Suprapubic skin (tissue), 4 donors: Measurements from ENCODE around the gene GUCY1A2. TPM values are rescaled to one million over a fixed set of nuclear protein-coding genes. Genes with fewer than 3 reads are reported as not detected.
A peak's percentile ranks its signal among the peaks of the same experiment; 100 is the strongest.

Source experiments
- DNase-seq, 2 donors: peaks; one replicate each; pipeline ENCODE4 v3.0.0-alpha.2; 2019; ENCODE audit warnings: low spot score in 2 of 2
- H3K27ac ChIP-seq: fragments of 200-600 bp; sonication (generic); one replicate; pipeline ENCODE4 v1.5.1; 2019
- H3K27me3 ChIP-seq: fragments of 200-600 bp; sonication (generic); one replicate; pipeline ENCODE4 v1.5.1; 2019
- H3K36me3 ChIP-seq: fragments of 200-600 bp; sonication (generic); one replicate; pipeline ENCODE4 v1.5.1; 2019
- H3K4me1 ChIP-seq: fragments of 200-600 bp; sonication (generic); one replicate; pipeline ENCODE4 v1.5.1; 2019
- H3K4me3 ChIP-seq: fragments of 200-600 bp; sonication (generic); one replicate; pipeline ENCODE4 v1.5.1; 2019; ENCODE audit warnings: mild to moderate bottlenecking
- H3K9me3 ChIP-seq: fragments of 200-600 bp; sonication (generic); one replicate; pipeline ENCODE4 v1.5.1; 2019
- EP300 ChIP-seq: sonication (generic); formaldehyde crosslinking; IDR thresholded peaks from one replicate; pipeline ENCODE4 v1.6.1; 2017; ENCODE audit warnings: antibody characterized with exemption
- POLR2A ChIP-seq, 2 donors: fragments of 450-650 bp; IDR thresholded peaks; one replicate each; pipeline ENCODE4 v1.6.1; 2017; ENCODE audit warnings: antibody characterized with exemption in 2 of 2, mild to moderate bottlenecking in 2 of 2, moderate library complexity in 2 of 2
- POLR2AphosphoS5 ChIP-seq, 3 donors: sonication (generic); formaldehyde crosslinking; IDR thresholded peaks; one replicate each; pipeline ENCODE4 v1.6.1; 2017; ENCODE audit warnings: antibody characterized with exemption in 3 of 3
- WGBS: methylation state at CpG from one replicate; pipeline ENCODE4 v1.1.5; 2018; 5-methylcytosine and 5-hydroxymethylcytosine counted together
- total RNA-seq, 4 donors: library from RNA; depleted of rRNA; stranded (reverse); fragments of >200 nt; gene quantifications; one replicate each; pipeline ENCODE4 v1.1.0, GENCODE V29; 2016
- TF ChIP-seq, protein P1 (sequence below), 2 donors: fragments of 200-600 bp in 1 of 2; fragments of 450-650 bp in 1 of 2; sonication (generic) in 1 of 2; IDR thresholded peaks; one replicate each; pipeline ENCODE4 v1.5.1; 2016 to 2019; ENCODE audit warnings: antibody characterized with exemption in 2 of 2, mild to moderate bottlenecking in 1 of 2, moderate library complexity in 1 of 2

The GUCY1A2 gene
- total RNA-seq, 4 donors from 2014 or later: 0.49 to 2.7 (median 1.2) TPM

DNA sequence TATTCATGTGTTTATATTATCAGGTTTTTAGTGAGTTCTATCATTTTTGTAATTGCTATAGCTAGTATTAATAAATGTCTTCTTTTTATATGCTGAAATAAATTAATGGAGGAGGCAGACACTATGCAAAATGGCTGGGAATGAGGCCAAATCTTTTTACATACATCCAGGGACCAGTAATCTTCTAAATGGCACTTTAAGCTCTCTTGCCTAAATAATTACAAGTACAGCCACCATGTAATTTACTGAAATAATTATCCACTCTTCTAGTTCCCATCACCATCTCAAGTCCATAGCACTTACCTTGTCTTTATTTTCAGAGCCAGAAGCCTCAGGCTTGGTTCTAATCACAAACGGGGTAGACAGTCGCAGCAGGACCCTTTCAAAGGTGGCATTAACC, 79.1 kb downstream of the GUCY1A2 start:
- H3K27ac ChIP-seq: no peak overlapping the region
- no peaks in the 10 kb centered on the region for H3K27me3 ChIP-seq
- TF ChIP-seq, protein P1, sequence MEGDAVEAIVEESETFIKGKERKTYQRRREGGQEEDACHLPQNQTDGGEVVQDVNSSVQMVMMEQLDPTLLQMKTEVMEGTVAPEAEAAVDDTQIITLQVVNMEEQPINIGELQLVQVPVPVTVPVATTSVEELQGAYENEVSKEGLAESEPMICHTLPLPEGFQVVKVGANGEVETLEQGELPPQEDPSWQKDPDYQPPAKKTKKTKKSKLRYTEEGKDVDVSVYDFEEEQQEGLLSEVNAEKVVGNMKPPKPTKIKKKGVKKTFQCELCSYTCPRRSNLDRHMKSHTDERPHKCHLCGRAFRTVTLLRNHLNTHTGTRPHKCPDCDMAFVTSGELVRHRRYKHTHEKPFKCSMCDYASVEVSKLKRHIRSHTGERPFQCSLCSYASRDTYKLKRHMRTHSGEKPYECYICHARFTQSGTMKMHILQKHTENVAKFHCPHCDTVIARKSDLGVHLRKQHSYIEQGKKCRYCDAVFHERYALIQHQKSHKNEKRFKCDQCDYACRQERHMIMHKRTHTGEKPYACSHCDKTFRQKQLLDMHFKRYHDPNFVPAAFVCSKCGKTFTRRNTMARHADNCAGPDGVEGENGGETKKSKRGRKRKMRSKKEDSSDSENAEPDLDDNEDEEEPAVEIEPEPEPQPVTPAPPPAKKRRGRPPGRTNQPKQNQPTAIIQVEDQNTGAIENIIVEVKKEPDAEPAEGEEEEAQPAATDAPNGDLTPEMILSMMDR (IDR thresholded peaks at IDR 0.05): no peak
- TF ChIP-seq EP300: no peak
- no peak for TF ChIP-seq POLR2AphosphoS5 (IDR thresholded peaks at IDR 0.05)
- no peak for TF ChIP-seq POLR2A (IDR thresholded peaks at IDR 0.05)
- 82% methylated on average over 2 of the region's 2 CpGs for WGBS
- no peak overlapping the region for H3K4me3 ChIP-seq
- DNase-seq: no peak
- H3K36me3 ChIP-seq: no peaks in the 10 kb centered on the region
- no peaks in the 10 kb centered on the region for H3K4me1 ChIP-seq
- H3K9me3 ChIP-seq: no peaks in the 10 kb centered on the region

DNA sequence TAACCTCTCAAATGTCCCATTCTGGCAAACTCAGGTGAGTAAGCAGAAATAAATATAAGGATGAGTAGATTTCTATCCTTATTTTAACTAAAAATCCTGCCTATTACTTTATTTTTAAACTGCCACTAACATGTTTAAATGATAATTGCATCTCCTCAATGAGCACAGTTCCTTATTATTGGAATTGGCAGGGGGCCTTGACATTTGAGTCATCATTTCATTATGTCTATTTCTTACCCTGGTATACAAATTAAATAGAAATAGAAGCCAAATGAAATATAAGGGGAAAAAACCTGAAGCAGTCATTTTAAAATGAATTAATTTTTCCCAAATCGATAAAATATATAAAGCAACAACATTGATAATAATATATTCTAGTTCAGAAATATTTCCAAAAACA, 81.2 kb downstream of the GUCY1A2 start:
- WGBS: 94% methylated on average over 1 of the region's 1 CpG
- Histone ChIP-seq H3K27me3 (no peaks in the 10 kb centered on the region), H3K4me1 (no peaks in the 10 kb centered on the region), H3K4me3 (no peak overlapping the region), H3K9me3 (no peaks in the 10 kb centered on the region), H3K27ac (no peak overlapping the region), H3K36me3 (no peaks in the 10 kb centered on the region)
- TF ChIP-seq, protein P1 (IDR thresholded peaks at IDR 0.05): no peak
- no peak for TF ChIP-seq POLR2AphosphoS5 (IDR thresholded peaks at IDR 0.05)
- TF ChIP-seq POLR2A (IDR thresholded peaks at IDR 0.05): no peak
- TF ChIP-seq EP300: no peak
- DNase-seq: no peak

DNA sequence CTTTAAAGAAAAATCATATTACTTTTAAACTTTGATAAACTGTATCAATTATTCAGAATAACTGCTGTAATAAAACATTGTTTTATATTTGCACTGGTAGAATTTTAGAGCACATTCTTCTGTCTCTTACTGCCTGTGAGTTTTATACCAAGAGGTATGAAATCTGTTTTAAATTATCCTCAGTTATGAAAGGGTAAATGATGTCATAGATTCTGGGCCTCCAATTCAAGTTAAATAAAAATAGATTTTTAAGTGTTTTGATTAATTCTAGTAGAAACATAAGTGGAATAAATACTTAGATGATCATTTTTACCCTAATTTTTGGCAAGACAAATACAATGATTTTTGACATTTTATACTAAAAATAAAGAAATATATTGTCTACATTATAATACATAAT, 93.0 kb downstream of the GUCY1A2 start:
- TF ChIP-seq, protein P1 (IDR thresholded peaks at IDR 0.05): no peak
- TF ChIP-seq POLR2AphosphoS5 (IDR thresholded peaks at IDR 0.05) (no peak), EP300 (no peak), POLR2A (IDR thresholded peaks at IDR 0.05) (no peak)
- Histone ChIP-seq H3K4me3 (no peak overlapping the region), H3K27ac (no peak overlapping the region), H3K27me3 (no peaks in the 10 kb centered on the region), H3K4me1 (no peaks in the 10 kb centered on the region), H3K9me3 (no peaks in the 10 kb centered on the region), H3K36me3 (no peaks in the 10 kb centered on the region)
- no peak for DNase-seq

DNA sequence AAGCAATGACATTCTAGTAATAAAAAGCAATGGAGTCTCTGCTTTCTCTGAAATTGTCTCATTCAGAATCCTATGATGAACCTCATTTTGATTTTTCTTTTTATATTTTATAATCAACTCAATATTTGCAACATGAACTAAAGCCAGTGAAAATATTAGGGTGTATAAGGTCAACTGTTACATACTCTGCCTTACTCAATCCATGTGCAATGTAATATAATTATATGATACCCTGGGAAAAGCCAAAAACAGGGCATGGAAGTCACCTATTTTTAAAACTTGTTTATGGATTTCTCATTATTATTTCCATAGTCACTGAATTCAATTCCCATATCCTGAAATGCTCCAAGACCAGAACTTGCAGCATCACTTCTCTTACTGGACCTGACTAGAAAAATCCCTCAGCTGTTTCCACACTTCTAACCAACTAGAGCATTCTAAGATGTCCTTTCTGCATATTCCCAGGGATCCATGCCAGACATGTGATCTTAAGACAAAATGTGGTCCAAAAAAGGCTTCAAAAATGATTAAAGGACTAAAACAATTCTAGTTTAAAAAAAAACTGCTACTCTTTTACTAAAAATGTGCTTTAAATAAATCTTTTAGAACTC, 97.3 kb downstream of the GUCY1A2 start:
- no peak for DNase-seq

DNA sequence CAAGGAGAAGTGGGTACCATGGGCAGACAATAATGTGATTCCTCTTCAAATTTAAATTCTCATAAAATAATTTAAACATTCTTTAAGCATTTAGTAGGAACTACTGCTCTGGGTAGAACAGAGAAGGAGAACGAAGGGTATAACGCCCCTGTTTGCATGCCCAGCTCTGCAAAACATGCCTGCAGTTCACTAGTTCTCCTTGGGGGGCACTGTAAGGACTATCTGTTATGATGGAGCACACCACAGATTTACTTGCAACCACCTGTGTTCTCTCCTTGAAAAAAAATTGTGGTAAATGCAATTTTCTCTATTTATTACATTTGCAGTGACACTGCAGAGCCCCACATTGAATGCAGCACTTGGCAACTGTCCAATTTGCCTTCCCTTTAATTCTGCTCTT, 100.3 kb downstream of the GUCY1A2 start:
- no peak overlapping the region for H3K4me3 ChIP-seq
- WGBS: 78% methylated on average over 2 of the region's 2 CpGs
- H3K27ac ChIP-seq: no peak overlapping the region
- H3K4me1 ChIP-seq: no peaks in the 10 kb centered on the region
- DNase-seq: no peak
- TF ChIP-seq, protein P1 (IDR thresholded peaks at IDR 0.05): peak in 1 of 2 donors; percentile 34
- TF ChIP-seq EP300 (no peak), POLR2A (IDR thresholded peaks at IDR 0.05) (no peak), POLR2AphosphoS5 (IDR thresholded peaks at IDR 0.05) (no peak)
- no peaks in the 10 kb centered on the region for H3K27me3 ChIP-seq
- no peaks in the 10 kb centered on the region for H3K9me3 ChIP-seq
- no peaks in the 10 kb centered on the region for H3K36me3 ChIP-seq

More for the DNA sequence above, 97.3 kb downstream of the GUCY1A2 start:
- Histone ChIP-seq H3K27me3 (no peaks in the 10 kb centered on the region), H3K36me3 (no peaks in the 10 kb centered on the region), H3K27ac (no peak overlapping the region), H3K9me3 (no peaks in the 10 kb centered on the region), H3K4me3 (no peak overlapping the region), H3K4me1 (no peaks in the 10 kb centered on the region)
- TF ChIP-seq POLR2A (IDR thresholded peaks at IDR 0.05): no peak
- no peak for TF ChIP-seq POLR2AphosphoS5 (IDR thresholded peaks at IDR 0.05)
- TF ChIP-seq EP300: no peak
- TF ChIP-seq, protein P1 (IDR thresholded peaks at IDR 0.05): no peak
